HepG2 (cell line): ENCODE measurements around the gene MYH9. TPM values are rescaled to one million over a fixed set of nuclear protein-coding genes. Genes with fewer than 3 reads are reported as not detected.

Experiments
- DNMT1 ChIP-seq: sonication (generic); formaldehyde crosslinking; IDR thresholded peaks from 2 replicates; pipeline ENCODE4 v1.5.1; 2020; ENCODE audit warnings: mild to moderate bottlenecking, missing genetic modification reagents
- KAT8 ChIP-seq: IDR thresholded peaks from 2 replicates; pipeline ENCODE4 v1.6.1; 2016; ENCODE audit warnings: missing genetic modification reagents, missing compliant biosample characterization
- KMT2B ChIP-seq: IDR thresholded peaks from 2 replicates; pipeline ENCODE4 v1.6.1; 2016; ENCODE audit warnings: missing genetic modification reagents, missing compliant biosample characterization
- NFKBIZ ChIP-seq: IDR thresholded peaks from 2 replicates; pipeline ENCODE4 v1.6.1; 2018; ENCODE audit warnings: missing genetic modification reagents, missing compliant biosample characterization
- PHF5A ChIP-seq: IDR thresholded peaks from one replicate; pipeline ENCODE4 v1.6.1; 2018; ENCODE audit warnings: low read depth, missing genetic modification reagents; ENCODE audit not compliant: unreplicated experiment
- SATB2 ChIP-seq: sonication (generic); formaldehyde crosslinking; IDR thresholded peaks from 2 replicates; pipeline ENCODE4 v1.5.0; 2020; ENCODE audit warnings: missing genetic modification reagents
- SIN3A ChIP-seq: IDR thresholded peaks from 2 replicates; pipeline ENCODE4 v1.6.1; 2011; ENCODE audit warnings: low read depth, mild to moderate bottlenecking, control low read depth, low read length, borderline replicate concordance
- TOE1 ChIP-seq: sonication (generic); formaldehyde crosslinking; IDR thresholded peaks from 2 replicates; pipeline ENCODE4 v1.4.0; 2020; ENCODE audit warnings: mild to moderate bottlenecking, missing genetic modification reagents
- ZBTB10 ChIP-seq: sonication (generic); formaldehyde crosslinking; IDR thresholded peaks from 2 replicates; pipeline ENCODE4 v1.4.0; 2020; ENCODE audit warnings: missing genetic modification reagents, borderline replicate concordance
- ZBTB26 ChIP-seq: IDR thresholded peaks from 2 replicates; pipeline ENCODE4 v1.6.1; 2016; ENCODE audit warnings: missing compliant biosample characterization, missing genetic modification reagents, borderline replicate concordance
- ZC3H4 ChIP-seq: sonication (generic); formaldehyde crosslinking; IDR thresholded peaks from 2 replicates; pipeline ENCODE4 v1.4.0; 2020; ENCODE audit warnings: missing genetic modification reagents, borderline replicate concordance
- ZNF550 ChIP-seq: sonication (generic); formaldehyde crosslinking; IDR thresholded peaks from 2 replicates; pipeline ENCODE4 v1.4.0; 2020; ENCODE audit warnings: mild to moderate bottlenecking, missing genetic modification reagents, borderline replicate concordance
- ZNF704 ChIP-seq: sonication (generic); formaldehyde crosslinking; IDR thresholded peaks from 2 replicates; pipeline ENCODE4 v1.8.1; 2023; ENCODE audit warnings: mild to moderate bottlenecking, inconsistent platforms, moderate library complexity, missing genetic modification reagents, borderline replicate concordance
- ZNF709 ChIP-seq: sonication (generic); formaldehyde crosslinking; IDR thresholded peaks from 2 replicates; pipeline ENCODE4 v1.5.0; 2020; ENCODE audit warnings: mild to moderate bottlenecking, missing genetic modification reagents
- polyA plus RNA-seq, 8 experiments: library from polyadenylated mRNA; depleted of rRNA in 3 of 8; stranded (reverse) in 7 of 8; unstranded in 1 of 8; fragments of >200 nt; fragmentation: Illumina TruSeq in 4 of 8; extraction: Trizol in 4 of 8; gene quantifications; 2 replicates each; pipeline versions ENCODE4 v1.2.1 to v1.2.3, GENCODE V29; 2011 to 2016; ENCODE audit warnings: low read depth in 4 of 8, missing spikeins in 1 of 8, mixed read lengths in 1 of 8; ENCODE audit not compliant: insufficient read depth in 1 of 8
- total RNA-seq, 5 experiments: library from RNA; depleted of rRNA; stranded (reverse); fragments of >200 nt; fragmentation: Illumina TruSeq; extraction: Trizol; gene quantifications; 2 replicates each; pipeline ENCODE4 v1.2.3, GENCODE V29; 2016; ENCODE audit warnings: low read depth in 1 of 5
- TF ChIP-seq, protein P1 (sequence below): sonication (generic); formaldehyde crosslinking; IDR thresholded peaks from 2 replicates; pipeline ENCODE4 v1.4.0; 2020; ENCODE audit warnings: mild to moderate bottlenecking, missing genetic modification reagents
- TF ChIP-seq, protein P2 (sequence below): sonication (generic); formaldehyde crosslinking; IDR thresholded peaks from 2 replicates; pipeline ENCODE4 v1.5.1; 2020; ENCODE audit warnings: missing genetic modification reagents, mild to moderate bottlenecking, borderline replicate concordance

The MYH9 gene
- total and polyA plus RNA-seq, 2 of the 13 experiments (the other 11 are each of a cell fraction or from before 2014, with no cell fraction given), result 50.7 to 98.5 TPM

DNA sequence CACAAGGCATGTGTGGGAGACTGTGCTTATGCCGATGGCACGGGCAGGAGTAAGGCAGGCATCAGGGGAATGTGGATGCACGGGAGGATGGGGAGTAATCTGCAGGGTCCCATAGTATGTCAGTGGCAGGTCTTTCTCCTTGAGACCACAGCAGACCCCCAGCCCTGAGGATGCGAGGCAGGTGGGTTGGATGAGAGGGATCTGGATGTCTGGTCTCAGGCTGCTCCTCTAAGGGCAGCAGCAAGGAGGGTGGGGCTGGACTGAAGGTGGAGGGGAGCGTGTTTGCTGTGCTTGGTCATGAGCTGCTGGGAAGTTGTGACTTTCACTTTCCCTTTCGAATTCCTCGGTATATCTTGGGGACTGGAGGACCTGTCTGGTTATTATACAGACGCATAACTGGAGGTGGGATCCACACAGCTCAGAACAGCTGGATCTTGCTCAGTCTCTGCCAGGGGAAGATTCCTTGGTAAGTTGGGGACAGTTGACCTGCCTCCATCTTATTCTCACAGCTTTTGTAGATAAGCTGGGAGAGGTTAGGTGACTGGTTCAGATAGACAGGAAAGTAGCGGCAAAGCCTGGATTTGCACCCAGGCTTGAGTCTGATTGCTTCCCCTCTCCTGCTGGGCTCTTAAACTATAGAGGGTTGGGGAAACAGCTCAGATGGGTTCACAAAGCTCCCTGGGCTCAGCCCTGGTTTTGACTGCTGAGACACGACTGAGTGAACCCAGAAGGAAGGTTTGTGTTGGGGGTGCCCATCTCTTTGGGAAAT lies 134.8 kb downstream of the MYH9 start, which contains the start of gene APOL1 (continued):
- TF ChIP-seq, protein P1, sequence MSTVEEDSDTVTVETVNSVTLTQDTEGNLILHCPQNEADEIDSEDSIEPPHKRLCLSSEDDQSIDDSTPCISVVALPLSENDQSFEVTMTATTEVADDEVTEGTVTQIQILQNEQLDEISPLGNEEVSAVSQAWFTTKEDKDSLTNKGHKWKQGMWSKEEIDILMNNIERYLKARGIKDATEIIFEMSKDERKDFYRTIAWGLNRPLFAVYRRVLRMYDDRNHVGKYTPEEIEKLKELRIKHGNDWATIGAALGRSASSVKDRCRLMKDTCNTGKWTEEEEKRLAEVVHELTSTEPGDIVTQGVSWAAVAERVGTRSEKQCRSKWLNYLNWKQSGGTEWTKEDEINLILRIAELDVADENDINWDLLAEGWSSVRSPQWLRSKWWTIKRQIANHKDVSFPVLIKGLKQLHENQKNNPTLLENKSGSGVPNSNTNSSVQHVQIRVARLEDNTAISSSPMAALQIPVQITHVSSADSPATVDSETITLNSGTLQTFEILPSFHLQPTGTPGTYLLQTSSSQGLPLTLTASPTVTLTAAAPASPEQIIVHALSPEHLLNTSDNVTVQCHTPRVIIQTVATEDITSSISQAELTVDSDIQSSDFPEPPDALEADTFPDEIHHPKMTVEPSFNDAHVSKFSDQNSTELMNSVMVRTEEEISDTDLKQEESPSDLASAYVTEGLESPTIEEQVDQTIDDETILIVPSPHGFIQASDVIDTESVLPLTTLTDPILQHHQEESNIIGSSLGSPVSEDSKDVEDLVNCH (CRISPR knock-in tag), result no peak
- TF ChIP-seq SATB2 (CRISPR knock-in tag) (0 out of 2 replicates have a peak, but pooled peaks have one; percentile 40), TOE1 (no peak), ZNF550 (no peak), ZBTB10 (CRISPR knock-in tag) (no peak), NFKBIZ (CRISPR knock-in tag) (no peak), ZNF709 (CRISPR knock-in tag) (0 out of 2 replicates have a peak, but pooled peaks have one; percentile 24), SIN3A (peak; percentile 72; the same call in 1 of the 2 replicates), DNMT1 (no peak), KAT8 (CRISPR knock-in tag) (peak; percentile 27; the same call in 1 of the 2 replicates), ZC3H4 (CRISPR knock-in tag) (no peak; the same call in 1 of the 2 replicates), ZBTB26 (CRISPR knock-in tag) (no peak), PHF5A (CRISPR knock-in tag) (no peak), ZNF704 (CRISPR knock-in tag) (no peak), KMT2B (CRISPR knock-in tag) (peak; percentile 70)
- TF ChIP-seq, protein P2, sequence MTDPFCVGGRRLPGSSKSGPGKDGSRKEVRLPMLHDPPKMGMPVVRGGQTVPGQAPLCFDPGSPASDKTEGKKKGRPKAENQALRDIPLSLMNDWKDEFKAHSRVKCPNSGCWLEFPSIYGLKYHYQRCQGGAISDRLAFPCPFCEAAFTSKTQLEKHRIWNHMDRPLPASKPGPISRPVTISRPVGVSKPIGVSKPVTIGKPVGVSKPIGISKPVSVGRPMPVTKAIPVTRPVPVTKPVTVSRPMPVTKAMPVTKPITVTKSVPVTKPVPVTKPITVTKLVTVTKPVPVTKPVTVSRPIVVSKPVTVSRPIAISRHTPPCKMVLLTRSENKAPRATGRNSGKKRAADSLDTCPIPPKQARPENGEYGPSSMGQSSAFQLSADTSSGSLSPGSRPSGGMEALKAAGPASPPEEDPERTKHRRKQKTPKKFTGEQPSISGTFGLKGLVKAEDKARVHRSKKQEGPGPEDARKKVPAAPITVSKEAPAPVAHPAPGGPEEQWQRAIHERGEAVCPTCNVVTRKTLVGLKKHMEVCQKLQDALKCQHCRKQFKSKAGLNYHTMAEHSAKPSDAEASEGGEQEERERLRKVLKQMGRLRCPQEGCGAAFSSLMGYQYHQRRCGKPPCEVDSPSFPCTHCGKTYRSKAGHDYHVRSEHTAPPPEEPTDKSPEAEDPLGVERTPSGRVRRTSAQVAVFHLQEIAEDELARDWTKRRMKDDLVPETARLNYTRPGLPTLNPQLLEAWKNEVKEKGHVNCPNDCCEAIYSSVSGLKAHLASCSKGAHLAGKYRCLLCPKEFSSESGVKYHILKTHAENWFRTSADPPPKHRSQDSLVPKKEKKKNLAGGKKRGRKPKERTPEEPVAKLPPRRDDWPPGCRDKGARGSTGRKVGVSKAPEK (CRISPR knock-in tag), result no peak
